NCI-H82 (cell line): ENCODE data around the gene C5orf58.
A peak's percentile ranks its signal among the peaks of the same experiment; 100 is the strongest.

Experiments used
- DNase-seq: peaks from one replicate; lab custom pipeline; 2025; lab: John Stamatoyannopoulos, UW

The C5orf58 gene, protein sequence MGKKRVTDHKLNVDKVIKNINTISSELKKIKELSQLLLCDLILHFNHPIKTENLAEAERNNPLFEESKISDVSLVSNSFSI

GRCh38 chr5:170232786-170233185 is at the start of gene C5orf58:
TSS of gene C5orf58 (plus strand) at chr5:170232985. CDS start at chr5:170234977, 1,992 bp downstream.
- no peak for DNase-seq

DNA sequence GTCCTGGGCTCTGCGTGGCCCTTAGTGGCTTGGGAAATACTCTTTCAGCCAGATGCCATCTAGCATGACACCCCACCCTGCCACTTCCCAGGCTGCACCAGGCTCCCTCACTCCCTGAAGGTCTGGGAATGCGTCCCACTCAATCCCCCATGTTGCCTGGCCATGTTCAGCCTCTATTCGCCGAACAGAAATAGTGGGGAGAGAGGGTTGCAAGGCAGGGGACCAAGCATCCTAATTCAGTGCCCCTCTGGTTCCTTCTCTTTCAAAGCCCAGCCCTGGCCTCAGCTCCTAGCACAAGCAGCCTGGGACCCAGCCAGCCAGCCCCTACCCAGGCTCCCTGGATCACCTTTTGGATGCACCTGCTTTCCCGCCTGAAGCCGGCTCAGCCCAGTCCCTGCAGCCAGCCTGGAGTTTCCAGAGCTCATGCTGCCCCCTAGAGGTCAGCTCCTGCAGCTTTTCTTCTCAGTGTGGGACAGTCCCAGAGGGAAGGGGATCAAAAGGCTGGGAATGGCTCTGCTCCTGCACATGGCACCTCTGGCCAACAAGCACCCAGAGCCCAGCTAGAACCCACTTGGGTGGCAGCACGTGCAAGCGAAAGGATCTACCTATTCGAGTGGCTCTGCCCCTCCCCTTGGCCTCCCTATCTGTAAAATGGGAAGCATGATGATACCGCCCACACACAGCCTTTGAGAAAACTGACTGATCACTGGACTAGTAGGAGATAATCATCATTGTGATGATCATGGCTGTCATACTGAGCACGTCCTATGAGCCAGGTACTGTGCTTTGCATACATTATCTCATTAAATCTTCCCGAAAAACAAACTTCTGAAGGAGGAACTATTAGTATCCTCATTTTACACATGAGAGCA is 48.7 kb upstream of the C5orf58 start:
- peak; percentile 65 for DNase-seq

DNA sequence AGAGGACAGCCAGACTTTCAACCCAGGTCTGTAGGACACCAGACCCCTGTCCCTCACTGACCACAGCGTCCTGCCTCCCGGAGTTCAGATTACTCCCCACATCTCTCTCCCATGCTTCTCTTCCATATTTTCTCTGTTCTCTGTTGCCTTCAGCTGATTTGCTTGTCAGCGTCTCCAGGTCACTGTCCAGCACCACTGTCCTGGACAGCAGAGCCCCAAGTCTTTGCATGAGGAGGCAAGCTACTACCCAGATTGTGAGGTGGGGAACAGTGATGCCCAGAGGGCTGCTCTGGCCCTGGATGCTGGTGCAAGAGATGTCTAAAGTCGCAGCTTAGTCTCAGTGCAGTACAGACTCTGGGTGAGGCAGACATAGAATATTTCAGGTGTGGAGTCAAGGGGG is 48.0 kb upstream of the C5orf58 start:
- DNase-seq, result no peak

DNA sequence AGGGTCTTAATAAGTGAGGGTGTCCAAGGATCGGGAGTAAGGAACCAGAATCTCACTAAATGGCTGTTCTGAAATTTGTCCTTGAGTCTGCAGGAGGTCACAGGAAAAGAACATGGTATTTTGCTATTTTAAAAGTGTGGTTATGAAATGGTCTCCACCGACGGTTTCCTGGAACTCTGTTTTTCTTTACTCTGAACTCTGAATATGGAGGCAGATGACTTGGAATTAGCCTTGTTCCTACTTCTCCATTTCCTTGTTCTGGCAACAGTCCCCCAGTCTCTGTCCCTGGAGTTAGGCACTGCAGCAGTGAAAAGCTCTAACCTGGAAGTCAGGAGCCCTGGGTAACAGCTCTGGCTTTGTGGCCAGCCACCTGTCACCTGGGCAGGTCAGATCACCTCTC is 46.6 kb upstream of the C5orf58 start:
- DNase-seq, result no peak

DNA sequence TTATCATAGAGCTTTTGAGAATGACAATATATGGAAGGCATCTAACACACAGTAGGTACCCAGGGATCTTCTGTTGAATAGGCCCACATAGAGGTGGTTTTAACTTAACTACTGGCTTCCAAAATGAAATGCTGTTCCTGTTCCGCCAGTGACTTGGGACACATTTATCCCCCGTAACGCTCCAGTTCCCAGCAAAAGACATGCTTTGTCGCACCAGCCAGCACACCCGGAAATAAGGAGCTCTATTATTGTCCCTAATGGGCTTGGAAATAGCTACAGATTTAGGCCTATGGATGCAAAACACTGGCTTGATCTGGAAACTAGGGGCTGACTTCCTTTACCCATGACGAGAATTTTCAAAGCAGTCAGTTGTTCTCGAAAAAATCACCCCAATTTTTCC is 45.9 kb upstream of the C5orf58 start:
- DNase-seq, result no peak

DNA sequence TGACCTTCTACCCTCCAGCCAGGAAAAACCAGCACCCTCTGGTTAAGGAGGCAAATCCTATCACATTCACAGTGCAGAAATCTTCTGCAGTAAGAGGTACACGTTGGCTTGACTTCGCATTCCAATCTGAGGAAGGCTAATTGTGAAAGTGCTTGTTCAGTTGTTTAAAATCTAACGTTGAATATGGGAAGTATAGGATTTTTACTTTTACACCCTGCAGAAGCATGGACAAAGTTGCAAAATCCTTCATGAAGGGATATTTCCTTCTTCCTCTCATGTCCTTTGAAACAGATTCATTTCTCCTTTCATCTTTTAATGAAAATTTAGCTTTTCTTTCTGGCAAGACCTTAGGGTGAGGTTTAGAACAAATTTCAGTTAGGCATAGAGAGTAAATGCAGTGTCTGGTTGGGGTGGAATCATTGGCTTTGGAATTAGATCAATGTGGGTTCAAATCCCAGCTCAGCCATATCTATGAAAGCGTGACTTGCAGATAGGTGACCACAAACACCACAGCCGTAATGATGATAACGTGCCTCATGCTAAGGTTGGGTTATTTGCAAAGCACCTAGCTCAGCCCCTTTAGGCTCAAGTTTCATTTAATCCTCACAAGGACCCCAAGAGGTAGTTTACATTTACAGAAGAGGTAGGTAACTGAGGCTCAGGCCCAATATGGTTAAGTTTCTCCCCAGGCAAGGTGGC is 42.2 kb upstream of the C5orf58 start:
- DNase-seq, result no peak

DNA sequence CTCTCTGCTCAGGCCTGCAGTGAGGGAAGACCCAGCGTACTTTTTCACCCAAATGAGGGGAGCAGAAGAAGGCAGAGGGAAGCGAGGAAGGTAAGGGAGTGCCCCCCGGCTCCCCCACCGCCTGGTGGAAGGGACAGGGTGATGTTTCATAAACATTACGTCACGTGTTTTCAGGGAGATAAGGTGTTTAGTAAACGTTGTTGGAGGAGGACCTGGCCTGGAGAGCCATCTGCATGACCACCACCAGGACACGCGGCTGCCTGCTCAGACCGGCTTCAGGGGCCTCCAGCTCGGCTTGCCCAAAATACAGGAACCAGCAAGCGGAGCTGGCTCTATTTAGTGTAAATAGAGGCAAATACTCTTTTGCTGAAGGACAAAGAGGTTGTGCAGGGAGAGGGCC is 40.0 kb upstream of the C5orf58 start:
- DNase-seq, result no peak

DNA sequence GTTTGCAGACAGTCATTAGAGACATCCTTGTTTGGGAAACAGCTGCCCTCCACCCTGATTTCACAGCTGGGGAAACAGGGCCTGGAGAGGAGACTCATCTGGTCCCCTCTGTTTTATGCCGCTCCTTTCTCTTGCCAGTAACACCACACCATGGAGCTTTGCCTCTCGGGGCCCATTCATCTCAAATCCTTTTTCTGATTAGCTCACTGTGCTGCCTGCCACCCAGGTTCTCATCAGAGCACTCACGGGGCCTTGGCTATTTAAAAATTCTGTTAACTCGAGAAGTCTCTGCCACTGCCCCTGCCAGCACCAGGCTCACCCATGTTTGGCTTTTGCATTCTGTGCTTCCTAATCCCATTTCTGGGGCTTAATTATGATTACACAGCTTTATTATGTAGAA is 36.8 kb upstream of the C5orf58 start:
- peak; percentile 34 for DNase-seq

DNA sequence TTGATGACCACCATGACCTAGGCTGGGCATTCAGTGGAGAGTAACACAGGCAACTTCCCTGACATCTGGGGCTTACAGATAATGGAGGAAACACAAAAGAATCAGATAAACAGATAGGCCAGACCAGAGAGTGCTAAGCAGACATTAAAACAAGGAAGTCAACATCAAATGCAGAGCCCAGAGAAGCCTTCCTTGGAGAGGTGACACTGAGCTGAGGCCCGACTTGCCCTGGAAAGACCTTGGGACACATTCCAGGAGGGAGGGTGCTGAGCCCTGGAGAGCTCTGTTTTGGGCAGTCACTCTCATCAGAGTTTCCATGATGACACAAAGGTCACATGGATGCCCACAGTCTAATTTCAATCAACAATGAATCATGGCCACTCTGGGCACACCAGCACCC is 31.9 kb upstream of the C5orf58 start:
- DNase-seq, result no peak

- DNase-seq, result no peak
These were observed 31.5 kb upstream of the C5orf58 start for GRCh38 chr5:170201311-170201710.

DNA sequence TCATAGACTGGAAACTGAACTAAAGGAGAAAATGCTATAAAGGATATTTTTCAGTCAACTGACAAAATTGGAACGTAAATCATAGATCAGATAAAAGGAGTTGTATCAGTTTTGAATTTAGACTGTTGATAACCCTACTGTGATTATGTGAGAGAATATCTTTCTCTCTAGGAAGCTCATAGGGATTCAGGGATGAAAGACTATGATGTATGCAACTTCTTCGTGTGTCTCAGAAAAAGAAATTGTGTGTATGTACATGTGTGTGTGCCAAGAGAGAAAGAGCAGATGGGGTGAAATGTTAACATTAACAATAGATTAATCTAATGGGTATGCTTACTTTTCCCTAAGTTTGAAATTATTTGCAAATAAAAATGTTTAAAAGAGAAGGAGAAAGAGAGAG is 30.7 kb upstream of the C5orf58 start:
- DNase-seq, result no peak

GRCh38 chr5:170204202-170204601 is 28.6 kb upstream of the C5orf58 start:
- no peak for DNase-seq

- no peak for DNase-seq
These were observed 26.6 kb upstream of the C5orf58 start for GRCh38 chr5:170206216-170206615.

DNA sequence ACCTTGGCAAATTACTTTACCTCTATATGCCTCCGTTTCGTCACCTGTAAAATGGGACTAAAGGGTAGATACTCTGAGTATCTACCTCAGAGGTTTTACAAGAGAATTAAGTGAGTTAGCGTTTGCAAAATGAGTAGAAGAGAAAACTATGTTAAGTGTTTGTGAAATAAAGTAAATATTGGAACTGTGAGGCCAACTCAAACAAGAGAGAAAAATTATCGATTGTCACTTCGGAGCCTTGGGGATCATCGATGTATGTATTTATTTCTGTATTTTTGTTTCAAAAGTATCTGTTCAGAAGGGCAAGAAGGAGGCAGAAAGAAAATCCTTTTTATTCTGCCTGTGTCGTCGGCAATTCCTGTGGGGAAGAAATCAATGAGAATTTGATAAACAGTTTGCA is 25.8 kb upstream of the C5orf58 start:
- DNase-seq, result no peak

GRCh38 chr5:170211575-170212334 is 21.0 kb upstream of the C5orf58 start:
- DNase-seq, result no peak

GRCh38 chr5:170216257-170216864 is 16.4 kb upstream of the C5orf58 start:
- peak; percentile 52 for DNase-seq

GRCh38 chr5:170217831-170218230 is 15.0 kb upstream of the C5orf58 start:
- no peak for DNase-seq

- no peak for DNase-seq
These were observed 14.1 kb upstream of the C5orf58 start for GRCh38 chr5:170218726-170219125.

- DNase-seq, result no peak
These were observed 13.2 kb upstream of the C5orf58 start for GRCh38 chr5:170219615-170220014.

DNA sequence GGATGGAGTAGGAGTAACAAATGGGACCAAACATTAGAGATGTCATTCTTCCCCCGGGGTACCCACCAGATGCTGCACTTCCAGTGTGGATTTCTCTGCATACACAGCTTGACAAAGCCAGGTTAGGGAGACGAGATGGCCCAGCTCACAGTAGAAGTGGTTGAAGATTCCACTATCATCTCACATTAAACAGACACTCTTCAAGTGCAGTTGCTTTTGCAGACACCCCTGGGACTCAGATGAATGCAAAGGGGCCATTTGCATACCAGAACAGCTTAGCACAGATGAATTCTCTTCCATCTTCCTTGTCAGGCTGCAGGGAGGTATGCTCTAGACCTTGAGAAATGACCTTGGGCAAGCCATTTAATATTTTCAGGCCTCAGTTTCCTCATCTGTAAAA is 12.6 kb upstream of the C5orf58 start:
- DNase-seq, result no peak

DNA sequence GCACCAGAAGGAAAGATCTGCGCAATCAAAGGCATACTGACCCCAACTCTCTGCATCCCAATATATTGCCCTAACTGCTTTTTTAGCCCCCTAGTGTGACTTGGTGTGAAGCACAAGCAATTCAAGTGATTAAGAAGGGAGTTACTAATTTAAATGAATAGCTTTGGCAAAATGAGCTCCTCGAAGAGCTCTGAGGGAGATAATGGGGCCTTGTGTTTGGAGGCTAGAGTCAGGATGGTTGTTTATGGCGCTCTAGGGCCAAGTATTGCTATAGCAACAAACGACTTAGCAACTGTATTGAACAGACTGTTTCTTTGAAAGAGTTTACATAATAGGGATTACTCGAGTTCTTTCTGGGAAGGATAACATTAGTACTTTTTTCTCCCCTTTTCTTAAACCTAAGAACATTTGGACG is 11.5 kb upstream of the C5orf58 start:
- DNase-seq, result no peak

- DNase-seq, result no peak
These were observed 9.4 kb upstream of the C5orf58 start for GRCh38 chr5:170223360-170223759.
